Mesenchymal stem cell (in vitro differentiated cells and primary cell): ENCODE results near the gene CPNE5.

Experiments used
- DNase-seq: peaks from one replicate; pipeline ENCODE4 v3.0.0-alpha.2; 2013
- H2AFZ ChIP-seq: one replicate; pipeline ENCODE4 v1.6.1; 2013; ENCODE audit warnings: low read depth, mild to moderate bottlenecking, control low read depth, inconsistent platforms, low read length, moderate library complexity
- H2AK5ac ChIP-seq: 2 replicates; pipeline ENCODE4 v1.6.1; 2013; ENCODE audit warnings: low read length, moderate library complexity, mild to moderate bottlenecking, inconsistent platforms; ENCODE audit not compliant: severe bottlenecking
- H2BK120ac ChIP-seq: one replicate; pipeline ENCODE4 v1.6.1; 2013; ENCODE audit warnings: low read depth, mild to moderate bottlenecking, inconsistent platforms, low read length, moderate library complexity
- H2BK12ac ChIP-seq, 2 experiments: one replicate each; pipeline ENCODE4 v1.6.1; 2013; ENCODE audit warnings: inconsistent platforms in 2 of 2, low read length in 2 of 2, mild to moderate bottlenecking in 2 of 2, moderate library complexity in 2 of 2, control low read depth in 1 of 2
- H2BK15ac ChIP-seq: one replicate; pipeline ENCODE4 v1.6.1; 2013; ENCODE audit warnings: mild to moderate bottlenecking, low read depth, inconsistent platforms; ENCODE audit not compliant: poor library complexity, severe bottlenecking
- H2BK5ac ChIP-seq: 2 replicates; pipeline ENCODE4 v1.6.1; 2013; ENCODE audit warnings: low read depth, mild to moderate bottlenecking, low read length, control low read depth, inconsistent platforms; ENCODE audit not compliant: poor library complexity, severe bottlenecking
- H3K14ac ChIP-seq, 2 experiments: one replicate each; pipeline ENCODE4 v1.6.1; 2013; ENCODE audit warnings: inconsistent platforms in 2 of 2, low read length in 2 of 2, control low read depth in 1 of 2, mild to moderate bottlenecking in 1 of 2, moderate library complexity in 1 of 2
- H3K18ac ChIP-seq, 2 experiments: one replicate each; pipeline ENCODE4 v1.6.1; 2013; ENCODE audit warnings: inconsistent platforms in 2 of 2, low read length in 2 of 2, control low read depth in 1 of 2, low read depth in 1 of 2, mild to moderate bottlenecking in 1 of 2
- H3K23ac ChIP-seq, 2 experiments: one replicate each; pipeline ENCODE4 v1.6.1; 2013; ENCODE audit warnings: inconsistent platforms in 2 of 2, low read length in 2 of 2, mild to moderate bottlenecking in 2 of 2, moderate library complexity in 2 of 2, control low read depth in 1 of 2
- H3K27ac ChIP-seq: 2 replicates; pipeline ENCODE4 v1.5.1; 2013; ENCODE audit warnings: mild to moderate bottlenecking, moderate library complexity, low read length, control low read depth, inconsistent platforms; ENCODE audit not compliant: poor library complexity, severe bottlenecking
- H3K27me3 ChIP-seq, 2 experiments: 2 replicates each; pipeline versions ENCODE4 v1.6.1 to v1.7.0; 2013; ENCODE audit warnings: low read length in 2 of 2, mild to moderate bottlenecking in 2 of 2, moderate library complexity in 2 of 2, control low read depth in 1 of 2, inconsistent platforms in 1 of 2; ENCODE audit not compliant: control insufficient read depth in 1 of 2, insufficient read depth in 1 of 2
- H3K36me3 ChIP-seq, 2 experiments: 2 replicates each; pipeline versions ENCODE4 v1.6.1 to v1.7.0; 2013; ENCODE audit warnings: low read length in 2 of 2, control low read depth in 1 of 2, inconsistent platforms in 1 of 2, low read depth in 1 of 2, mild to moderate bottlenecking in 1 of 2; ENCODE audit not compliant: insufficient read depth in 2 of 2, control insufficient read depth in 1 of 2
- H3K4ac ChIP-seq, 2 experiments: one replicate each; pipeline ENCODE4 v1.6.1; 2013; ENCODE audit warnings: inconsistent platforms in 2 of 2, low read length in 2 of 2, mild to moderate bottlenecking in 2 of 2, moderate library complexity in 2 of 2, control low read depth in 1 of 2, low read depth in 1 of 2
- H3K4me1 ChIP-seq: 2 replicates; pipeline ENCODE4 v1.6.1; 2013; ENCODE audit warnings: low read depth, low read length, control low read depth; ENCODE audit not compliant: control insufficient read depth, insufficient read depth
- H3K4me2 ChIP-seq: 2 replicates; pipeline ENCODE4 v1.6.1; 2013; ENCODE audit warnings: low read length, mild to moderate bottlenecking, inconsistent platforms; ENCODE audit not compliant: poor library complexity, severe bottlenecking
- H3K4me3 ChIP-seq, 2 experiments: 2 replicates each; pipeline versions ENCODE4 v1.5.1 to v1.7.0; 2013; ENCODE audit warnings: low read length in 2 of 2, mild to moderate bottlenecking in 2 of 2, control low read depth in 1 of 2, low read depth in 1 of 2; ENCODE audit not compliant: insufficient read depth in 1 of 2
- H3K79me1 ChIP-seq: replicated peaks from 2 replicates; pipeline ENCODE4 v1.6.1; 2013; ENCODE audit warnings: mild to moderate bottlenecking, control low read depth, low read length, inconsistent platforms; ENCODE audit not compliant: poor library complexity, severe bottlenecking
- H3K9ac ChIP-seq: 2 replicates; pipeline ENCODE4 v1.7.0; 2013; ENCODE audit warnings: mild to moderate bottlenecking, low read length, moderate library complexity
- H3K9me3 ChIP-seq: 2 replicates; pipeline ENCODE4 v1.7.0; 2013; ENCODE audit warnings: mild to moderate bottlenecking, low read length; ENCODE audit not compliant: control insufficient read depth
- H4K8ac ChIP-seq: one replicate; pipeline ENCODE4 v1.6.1; 2013; ENCODE audit warnings: inconsistent platforms, mild to moderate bottlenecking, low read length, moderate library complexity
- H4K91ac ChIP-seq: one replicate; pipeline ENCODE4 v1.6.1; 2013; ENCODE audit warnings: mild to moderate bottlenecking, low read length, inconsistent platforms
- WGBS: methylation state at CpG from one replicate; pipeline ENCODE4 v1.1.7; 2013; ENCODE audit warnings: mixed read lengths; 5-methylcytosine and 5-hydroxymethylcytosine counted together

Gene CPNE5

DNA sequence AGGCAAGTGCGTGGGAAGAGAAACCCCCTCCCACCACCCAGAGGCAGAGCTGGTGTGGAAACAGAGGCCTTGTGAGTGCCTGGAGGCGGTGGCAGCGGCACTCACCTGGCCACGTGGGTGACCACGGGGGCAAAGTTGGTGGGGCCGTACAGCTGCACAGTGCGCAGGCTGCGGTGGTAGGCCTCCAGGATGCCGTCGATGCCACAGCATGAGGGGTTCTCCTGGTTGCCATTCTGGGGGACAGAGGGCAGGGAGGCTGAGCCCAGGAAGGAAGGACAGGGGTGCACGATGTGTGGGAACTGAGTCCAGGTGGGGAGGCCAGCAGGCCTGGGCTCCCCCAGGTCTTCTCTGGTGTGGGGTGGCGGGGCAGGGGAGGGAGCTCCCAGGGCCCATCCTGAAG, 94.0 kb downstream of the CPNE5 start:
- Histone ChIP-seq H4K8ac (no peak overlapping the region), H2BK12ac (no peak overlapping the region), H3K23ac (no peak overlapping the region), H3K4ac (no peak overlapping the region), H3K4me3 (no peak overlapping the region), H3K18ac (no peak overlapping the region), H3K79me1 (no peaks in the 10 kb centered on the region), H3K36me3 (no peaks in the 10 kb centered on the region), H3K9me3 (peaks cover 3% of the 10 kb centered on the region), H2AFZ (no peak overlapping the region), H2BK15ac (no peak overlapping the region), H2AK5ac (no peak overlapping the region), H3K27me3 (peaks cover 14 to 29% of the 10 kb centered on the region in 2 experiments), H3K9ac (no peak overlapping the region), H3K27ac (no peak overlapping the region), H4K91ac (no peak overlapping the region), H3K4me2 (no peak overlapping the region), H2BK5ac (no peak overlapping the region), H2BK120ac (no peak overlapping the region), H3K4me1 (no peaks in the 10 kb centered on the region), H3K14ac (no peak overlapping the region)
- 95% methylated on average over 12 of the region's 12 CpGs for WGBS
- no peak for DNase-seq

DNA sequence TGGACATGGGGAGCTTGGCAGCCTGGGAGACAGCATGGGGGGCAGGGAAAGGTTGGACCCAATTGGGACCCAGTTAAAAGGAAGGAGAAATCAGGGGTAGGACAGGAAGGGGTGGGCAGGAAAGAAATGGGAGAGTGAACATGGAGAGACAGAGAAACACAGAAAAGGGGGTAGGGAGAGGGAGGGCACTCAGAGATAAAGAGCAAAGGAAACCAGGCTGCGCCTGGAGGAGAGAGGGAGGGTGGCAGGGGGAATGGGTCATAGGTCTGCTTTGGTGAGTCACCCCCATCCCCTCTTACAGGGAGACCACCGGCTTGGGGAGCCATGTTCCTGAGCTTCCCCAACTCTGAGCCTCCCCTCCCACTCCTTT, 95.0 kb downstream of the CPNE5 start:
- H3K27ac ChIP-seq, result no peak overlapping the region
- no peak overlapping the region for H3K4me2 ChIP-seq
- no peak overlapping the region for H3K23ac ChIP-seq
- peaks cover 14 to 29% of the 10 kb centered on the region in 2 experiments for H3K27me3 ChIP-seq
- no peaks in the 10 kb centered on the region for H3K36me3 ChIP-seq
- H3K4ac ChIP-seq, result no peak overlapping the region
- no peak overlapping the region for H2AK5ac ChIP-seq
- no peak overlapping the region for H3K14ac ChIP-seq
- H4K91ac ChIP-seq, result no peak overlapping the region
- no peak overlapping the region for H2BK120ac ChIP-seq
- no peaks in the 10 kb centered on the region for H3K79me1 ChIP-seq
- no peak overlapping the region for H2BK12ac ChIP-seq
- no peaks in the 10 kb centered on the region for H3K9me3 ChIP-seq
- no peak overlapping the region for H3K9ac ChIP-seq
- peaks cover 3% of the 10 kb centered on the region for H3K4me1 ChIP-seq
- no peak for DNase-seq
- H2BK15ac ChIP-seq, result no peak overlapping the region
- H4K8ac ChIP-seq, result no peak overlapping the region
- H2AFZ ChIP-seq, result no peak overlapping the region
- no peak overlapping the region for H3K4me3 ChIP-seq
- WGBS, result 57% methylated on average over 1 of the region's 2 CpGs
- no peak overlapping the region for H2BK5ac ChIP-seq
- no peak overlapping the region for H3K18ac ChIP-seq

DNA sequence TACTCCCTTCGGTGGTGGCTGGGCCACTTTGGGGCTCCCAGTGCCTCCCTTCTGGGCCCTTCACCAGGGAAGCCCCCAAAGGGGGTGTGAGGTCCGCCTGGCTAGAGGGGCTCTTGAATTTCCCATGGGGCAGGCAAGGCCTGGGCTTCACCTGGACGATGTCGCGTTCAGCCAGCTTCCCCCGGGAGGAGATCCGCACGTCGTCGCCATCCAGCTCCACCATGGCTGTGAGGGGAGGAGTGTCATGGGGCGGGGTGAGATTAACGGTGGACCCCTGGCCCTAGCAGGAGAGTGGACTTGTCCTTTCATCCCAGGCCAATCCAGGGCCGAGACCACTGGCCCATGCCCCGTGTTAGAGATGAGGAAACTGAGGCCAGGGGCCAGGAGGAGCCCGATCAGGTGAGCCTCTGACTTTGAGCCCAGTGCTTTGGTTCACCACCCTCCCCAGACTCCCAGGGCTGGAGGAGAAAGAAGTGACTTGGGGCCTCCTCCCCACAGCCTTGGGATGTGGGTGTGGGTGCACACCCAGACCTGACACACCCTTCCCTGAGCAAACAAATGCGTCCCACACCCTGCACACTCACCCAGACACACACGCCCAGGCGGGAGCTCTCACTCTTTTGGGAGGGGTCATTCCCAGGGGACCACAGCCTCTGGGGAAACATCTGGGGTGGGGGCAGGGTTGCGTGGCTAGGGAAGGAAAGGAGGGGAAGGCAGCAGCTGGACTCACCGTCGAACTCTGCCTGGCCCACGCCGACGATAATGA, 95.5 kb downstream of the CPNE5 start:
- Histone ChIP-seq H2BK120ac (no peak overlapping the region), H3K4ac (no peak overlapping the region), H2AK5ac (no peak overlapping the region), H2AFZ (no peak overlapping the region), H4K91ac (no peak overlapping the region), H3K36me3 (no peaks in the 10 kb centered on the region), H2BK5ac (no peak overlapping the region), H3K14ac (no peak overlapping the region), H2BK12ac (no peak overlapping the region), H3K4me3 (no peak overlapping the region), H3K23ac (no peak overlapping the region), H3K9ac (no peak overlapping the region), H3K27me3 (peaks cover 14 to 29% of the 10 kb centered on the region in 2 experiments), H4K8ac (no peak overlapping the region), H2BK15ac (no peak overlapping the region), H3K79me1 (no peaks in the 10 kb centered on the region), H3K27ac (no peak overlapping the region), H3K9me3 (no peaks in the 10 kb centered on the region), H3K4me1 (peaks cover 3% of the 10 kb centered on the region), H3K4me2 (no peak overlapping the region), H3K18ac (no peak overlapping the region)
- DNase-seq, result no peak
- 89% methylated on average over 22 of the region's 24 CpGs for WGBS

DNA sequence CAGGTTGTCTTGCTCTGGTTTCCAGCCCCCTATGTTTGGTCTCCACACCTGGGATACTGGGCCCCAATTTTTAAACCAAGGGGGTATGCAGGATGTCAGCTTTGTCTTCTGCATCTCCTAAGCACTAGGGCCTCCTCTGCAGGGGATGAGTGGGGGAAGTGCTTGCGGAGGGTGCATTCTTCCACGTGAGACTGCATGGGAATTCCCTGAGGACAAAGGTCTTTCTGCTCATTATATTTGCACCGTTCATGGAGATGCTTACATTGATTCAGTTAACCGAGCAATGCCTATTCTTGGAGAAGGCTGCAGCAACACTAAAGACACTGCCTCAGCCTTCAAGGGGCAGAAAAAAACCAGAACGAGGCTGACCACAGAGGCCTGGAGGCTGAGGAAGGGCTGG, 96.2 kb downstream of the CPNE5 start:
- peaks cover 14 to 25% of the 10 kb centered on the region in 2 experiments for H3K27me3 ChIP-seq
- H2BK15ac ChIP-seq, result no peak overlapping the region
- H3K9me3 ChIP-seq, result no peaks in the 10 kb centered on the region
- no peaks in the 10 kb centered on the region for H3K36me3 ChIP-seq
- H3K4me2 ChIP-seq, result no peak overlapping the region
- H3K9ac ChIP-seq, result no peak overlapping the region
- no peak for DNase-seq
- no peak overlapping the region for H4K91ac ChIP-seq
- H2BK120ac ChIP-seq, result no peak overlapping the region
- H2BK12ac ChIP-seq, result no peak overlapping the region
- no peak overlapping the region for H3K23ac ChIP-seq
- no peak overlapping the region for H4K8ac ChIP-seq
- H3K4me1 ChIP-seq, result peaks cover 3% of the 10 kb centered on the region
- H2BK5ac ChIP-seq, result no peak overlapping the region
- H3K27ac ChIP-seq, result no peak overlapping the region
- no peak overlapping the region for H3K4ac ChIP-seq
- H3K79me1 ChIP-seq, result no peaks in the 10 kb centered on the region
- no peak overlapping the region for H3K18ac ChIP-seq
- no peak overlapping the region for H2AK5ac ChIP-seq
- no peak overlapping the region for H3K14ac ChIP-seq
- H2AFZ ChIP-seq, result no peak overlapping the region
- WGBS, result 79% methylated on average over 5 of the region's 5 CpGs
- no peak overlapping the region for H3K4me3 ChIP-seq
